Nucleus accumbens (tissue), 56 donors: ENCODE data around the gene GPR87.

ENCODE experiments used
- DNase-seq, 56 donors: peaks; one replicate each; lab custom pipeline; 2025; lab: John Stamatoyannopoulos, UW

Gene GPR87

GRCh38 chr3:151285940-151286339, 30.7 kb downstream of the GPR87 start:
- no peak for DNase-seq

GRCh38 chr3:151283907-151284461, 32.6 kb downstream of the GPR87 start:
- DNase-seq, result no peak

- DNase-seq, result no peak
Measured at GRCh38 chr3:151283387-151283786, 33.2 kb downstream of the GPR87 start.

- DNase-seq, result no peak
Measured at GRCh38 chr3:151282921-151283320, 33.7 kb downstream of the GPR87 start.

GRCh38 chr3:151281671-151282324, 34.8 kb downstream of the GPR87 start:
- DNase-seq, result no peak

DNA sequence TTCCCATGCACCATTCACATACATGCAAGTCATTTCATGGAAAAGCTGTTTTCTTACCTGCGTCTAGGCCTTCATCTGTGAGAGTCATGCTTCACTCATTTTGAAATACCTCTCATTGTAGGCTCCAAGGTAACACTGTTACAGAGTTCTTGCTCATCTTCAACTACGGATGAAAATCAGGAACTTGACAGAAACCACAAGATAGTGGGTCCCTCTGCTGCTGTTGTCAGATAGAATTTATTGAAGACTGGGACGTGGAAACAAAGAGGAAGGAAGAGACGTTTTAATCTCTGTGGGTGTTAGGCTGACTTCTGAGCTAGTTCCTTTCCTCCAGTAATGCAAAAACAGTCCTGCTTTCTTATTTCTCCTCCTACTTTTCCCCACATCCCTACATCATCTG, 38.4 kb downstream of the GPR87 start, which contains the start of gene P2RY14:
Gene P2RY14 (minus strand): TSS at position 313 of the 400 bp plus-strand sequence. CDS start 64,226 bp downstream, outside the sequence.
- no peak for DNase-seq

GRCh38 chr3:151276687-151277042, 40.0 kb downstream of the GPR87 start:
- no peak for DNase-seq

GRCh38 chr3:151276038-151276686, 40.5 kb downstream of the GPR87 start:
- no peak for DNase-seq

DNA sequence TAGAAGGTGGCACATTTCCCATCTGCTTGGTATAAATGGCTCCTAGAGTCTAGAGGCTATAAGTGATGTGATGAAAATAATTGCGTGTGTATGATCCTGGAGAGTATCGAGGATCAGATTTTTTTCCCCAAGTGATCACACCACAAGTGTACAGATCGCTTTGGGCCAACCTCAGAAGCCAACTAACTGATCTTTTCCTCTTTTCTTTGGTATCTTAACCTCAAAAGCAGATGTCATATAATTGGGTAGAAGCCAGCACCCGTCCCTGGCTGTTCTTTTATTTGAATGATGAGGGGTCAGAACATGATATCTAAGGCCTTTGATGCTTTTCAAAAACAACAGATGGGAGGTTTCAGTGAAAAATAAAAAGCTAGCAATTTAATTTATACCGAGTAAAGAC, 41.5 kb downstream of the GPR87 start:
- no peak for DNase-seq

- no peak for DNase-seq
Measured at GRCh38 chr3:151269631-151270030, 47.0 kb downstream of the GPR87 start.

DNA sequence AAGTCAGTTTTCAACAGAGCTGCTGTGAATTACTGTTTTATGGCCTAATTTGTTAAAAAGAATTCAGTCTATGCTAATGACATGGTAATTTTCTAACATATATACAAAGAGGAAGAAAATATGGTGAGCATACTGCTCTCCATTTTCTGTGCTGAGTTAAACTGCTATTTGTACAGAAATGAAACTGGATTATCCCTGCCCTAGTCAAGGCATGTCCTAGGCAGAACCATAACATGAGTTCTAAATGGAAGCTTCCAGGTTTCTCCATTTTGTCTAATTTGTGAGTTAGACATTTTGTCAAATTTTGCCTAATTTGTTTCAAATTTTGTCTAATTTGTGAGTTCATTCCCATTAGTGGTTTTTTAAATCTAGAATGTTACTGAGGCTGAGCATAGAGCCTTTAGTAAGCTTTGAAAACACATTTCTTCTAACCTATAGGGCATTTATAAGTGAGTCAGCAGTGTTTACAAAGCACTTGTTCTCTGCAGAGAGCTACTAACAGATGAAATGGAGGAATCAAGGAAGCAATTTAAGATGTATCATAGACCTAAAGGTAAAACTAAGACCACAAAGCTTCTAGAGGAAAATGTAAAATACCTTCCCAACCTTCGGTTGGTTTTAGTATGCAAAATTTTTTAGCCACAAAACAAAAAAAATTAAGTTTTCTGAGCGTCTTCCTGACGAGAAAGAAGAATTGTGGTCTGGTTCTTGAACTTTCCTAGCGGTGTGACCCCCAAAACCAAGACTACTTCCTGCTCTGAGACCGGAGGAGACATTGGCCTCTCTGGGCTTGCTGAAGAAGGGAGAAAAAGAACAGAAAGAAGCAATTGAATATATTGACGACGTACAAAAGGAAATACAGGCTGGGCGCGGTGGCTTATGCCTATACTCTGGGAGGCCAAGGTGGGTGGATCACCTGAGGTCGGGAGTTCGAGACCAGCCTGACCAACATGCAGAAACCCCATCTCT, 48.1 kb downstream of the GPR87 start:
- DNase-seq, result no peak

- no peak for DNase-seq
Measured at GRCh38 chr3:151267066-151267465, 49.6 kb downstream of the GPR87 start.

GRCh38 chr3:151265866-151266265, 50.8 kb downstream of the GPR87 start:
- peak in 2 of 56 donors; percentile 7 to 12 for DNase-seq

- no peak for DNase-seq
Measured at GRCh38 chr3:151265166-151265565, 51.5 kb downstream of the GPR87 start.

GRCh38 chr3:151264605-151265004, 52.0 kb downstream of the GPR87 start:
- DNase-seq, result no peak

GRCh38 chr3:151262871-151263525, 53.6 kb downstream of the GPR87 start:
- no peak for DNase-seq

GRCh38 chr3:151259664-151260063, 57.0 kb downstream of the GPR87 start:
- DNase-seq, result no peak

GRCh38 chr3:151256749-151257148, 59.9 kb downstream of the GPR87 start:
- no peak for DNase-seq

GRCh38 chr3:151248772-151249337, 67.8 kb downstream of the GPR87 start:
- no peak for DNase-seq
